Peyer's patch (tissue), 4 donors: ENCODE results near the gene ATOX1.

Experiments used
- POLR2A ChIP-seq, 2 donors: fragments of 450-650 bp; IDR thresholded peaks; one replicate each; pipeline ENCODE4 v1.5.1; 2017; ENCODE audit warnings: antibody characterized with exemption in 2 of 2, mild to moderate bottlenecking in 2 of 2, moderate library complexity in 2 of 2
- TF ChIP-seq, protein P1 (sequence below), 6 experiments: fragments of 450-650 bp in 4 of 6; fragments of 200-600 bp in 2 of 6; sonication (generic) in 1 of 6; IDR thresholded peaks; one replicate each; pipeline ENCODE4 v1.5.1; 2017 to 2019; ENCODE audit warnings: antibody characterized with exemption in 6 of 6, mild to moderate bottlenecking in 3 of 6, moderate library complexity in 1 of 6

DNA sequence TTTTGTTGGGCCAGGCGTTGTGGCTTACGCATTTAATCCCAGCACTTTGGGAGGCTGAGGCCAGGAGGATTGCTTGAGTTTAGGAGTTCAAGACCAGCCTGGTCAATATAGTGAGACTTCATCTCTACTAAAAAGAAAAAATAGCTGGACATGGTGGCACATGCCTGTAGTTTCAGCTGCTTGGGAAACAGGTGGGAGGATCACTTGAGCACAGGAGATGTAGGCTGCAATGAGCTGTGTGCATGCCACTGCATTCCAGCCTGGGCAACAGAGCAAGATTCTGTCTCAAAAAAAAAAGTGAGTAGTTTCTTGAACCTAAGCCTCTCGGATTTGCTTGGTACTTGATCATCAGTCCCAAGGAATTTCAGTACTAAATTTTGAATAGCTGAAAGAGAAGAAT lies 40.2 kb upstream of the ATOX1 start:
- TF ChIP-seq, protein P1, sequence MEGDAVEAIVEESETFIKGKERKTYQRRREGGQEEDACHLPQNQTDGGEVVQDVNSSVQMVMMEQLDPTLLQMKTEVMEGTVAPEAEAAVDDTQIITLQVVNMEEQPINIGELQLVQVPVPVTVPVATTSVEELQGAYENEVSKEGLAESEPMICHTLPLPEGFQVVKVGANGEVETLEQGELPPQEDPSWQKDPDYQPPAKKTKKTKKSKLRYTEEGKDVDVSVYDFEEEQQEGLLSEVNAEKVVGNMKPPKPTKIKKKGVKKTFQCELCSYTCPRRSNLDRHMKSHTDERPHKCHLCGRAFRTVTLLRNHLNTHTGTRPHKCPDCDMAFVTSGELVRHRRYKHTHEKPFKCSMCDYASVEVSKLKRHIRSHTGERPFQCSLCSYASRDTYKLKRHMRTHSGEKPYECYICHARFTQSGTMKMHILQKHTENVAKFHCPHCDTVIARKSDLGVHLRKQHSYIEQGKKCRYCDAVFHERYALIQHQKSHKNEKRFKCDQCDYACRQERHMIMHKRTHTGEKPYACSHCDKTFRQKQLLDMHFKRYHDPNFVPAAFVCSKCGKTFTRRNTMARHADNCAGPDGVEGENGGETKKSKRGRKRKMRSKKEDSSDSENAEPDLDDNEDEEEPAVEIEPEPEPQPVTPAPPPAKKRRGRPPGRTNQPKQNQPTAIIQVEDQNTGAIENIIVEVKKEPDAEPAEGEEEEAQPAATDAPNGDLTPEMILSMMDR (IDR thresholded peaks at IDR 0.05) = no peak
- TF ChIP-seq POLR2A (IDR thresholded peaks at IDR 0.05) = no peak
